ENCODE measurements around the gene SF3B6.
"Not testable (repeated sequence)": the region's sequence is repeated elsewhere in the genome, so short reads cannot be mapped to it uniquely, and the experiment has no call there.

The SF3B6 gene

DNA sequence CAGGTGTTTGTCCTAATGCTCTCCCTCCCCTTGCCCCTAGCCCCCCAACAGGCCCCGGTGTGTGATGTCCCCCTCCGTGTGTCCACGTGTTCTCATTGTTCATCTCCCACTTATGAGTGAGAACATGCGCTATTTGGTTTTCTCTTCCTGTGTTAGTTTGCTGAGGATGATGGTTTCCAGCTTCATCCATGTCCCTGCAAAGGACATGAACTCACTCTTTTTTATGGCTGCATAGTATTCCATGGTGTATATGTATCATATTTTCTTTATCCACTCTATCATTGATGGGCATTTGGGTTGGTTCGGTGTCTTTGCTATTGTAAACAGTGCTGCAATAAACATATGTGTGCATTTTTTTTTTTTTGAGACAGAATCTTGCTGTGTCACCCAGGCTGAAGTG, 17.1 kb upstream of the SF3B6 start:
- not testable (repeated sequence) for DNase-seq

DNA sequence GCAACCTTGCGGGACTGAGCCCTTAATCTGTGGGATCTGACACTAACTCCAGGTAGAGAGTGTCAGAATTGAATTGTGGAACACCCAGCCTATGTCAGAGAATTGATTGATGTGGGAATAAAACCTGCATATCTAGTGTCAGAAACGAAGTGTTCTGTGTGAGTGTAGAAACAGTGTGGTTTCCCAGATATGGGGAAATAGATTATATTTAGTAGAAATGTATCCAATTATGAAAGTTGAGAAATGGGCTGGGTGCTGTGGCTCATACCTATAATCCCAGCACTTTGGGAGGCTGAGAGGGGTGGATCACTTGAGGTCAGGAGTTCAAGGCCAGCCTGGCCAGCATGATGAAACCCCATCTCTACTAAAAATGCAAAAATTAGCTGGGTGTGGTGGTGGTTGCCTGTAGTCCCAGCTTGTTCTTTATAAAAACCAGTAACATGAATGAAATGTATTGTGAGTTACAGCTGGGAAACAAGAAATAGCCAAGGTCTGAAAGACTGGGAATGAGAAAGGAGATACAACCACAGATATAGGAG, 12.8 kb upstream of the SF3B6 start:
- DNase-seq, result no peak

DNA sequence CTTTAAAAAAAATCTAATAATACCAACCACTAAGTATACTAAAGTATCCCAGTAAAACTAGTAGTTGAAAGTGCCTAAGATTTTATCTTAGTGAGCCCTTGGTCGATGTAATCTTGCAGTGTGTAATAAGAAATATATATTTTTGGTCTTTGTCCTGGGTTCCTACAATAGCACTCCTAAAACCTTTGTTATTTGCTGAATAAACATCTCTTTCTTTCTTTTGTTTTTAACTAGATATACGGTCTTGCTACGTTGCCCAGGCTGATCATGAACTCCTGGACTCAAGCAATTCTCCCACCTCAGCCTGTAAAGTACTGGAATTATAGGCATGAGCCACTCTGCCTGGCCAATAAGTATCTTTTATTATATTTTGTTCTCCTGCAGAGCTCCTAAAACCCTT, 10.9 kb upstream of the SF3B6 start:
- DNase-seq, result no peak

DNA sequence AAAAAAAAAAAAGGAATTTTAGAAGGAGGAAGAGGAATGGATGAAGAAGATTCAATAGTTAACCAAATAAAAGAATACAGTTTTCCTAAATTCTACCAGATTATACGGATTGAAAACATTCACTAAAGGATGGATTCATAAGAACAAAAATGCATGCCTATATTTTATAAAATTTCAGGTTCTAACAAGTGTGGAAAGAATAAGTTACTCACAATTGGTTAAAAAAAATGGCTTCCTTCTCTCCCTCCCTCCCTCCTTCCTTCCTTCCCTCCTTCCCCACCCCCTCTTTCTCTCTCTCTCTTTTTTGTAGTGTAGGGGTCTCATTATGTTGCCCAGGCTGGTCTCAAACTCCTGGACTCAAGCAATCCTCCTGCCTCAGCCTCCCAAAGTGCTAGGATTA, 10.1 kb upstream of the SF3B6 start:
- DNase-seq, result no peak

DNA sequence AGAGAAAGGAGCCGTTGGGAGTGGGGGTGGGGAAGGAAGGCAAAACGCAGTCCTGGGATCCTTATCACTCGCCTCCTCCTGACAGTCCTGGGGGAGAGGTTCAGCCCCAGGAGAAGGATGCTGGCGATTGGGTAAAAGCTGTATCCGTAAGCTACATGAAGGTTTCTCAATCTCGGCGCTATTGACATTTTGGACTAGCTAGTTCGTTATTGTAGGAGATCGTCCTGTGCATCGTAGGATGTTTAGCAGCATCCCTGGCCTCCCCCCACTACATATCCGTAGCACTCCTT, 9.0 kb upstream of the SF3B6 start:
- DNase-seq, result no peak

DNA sequence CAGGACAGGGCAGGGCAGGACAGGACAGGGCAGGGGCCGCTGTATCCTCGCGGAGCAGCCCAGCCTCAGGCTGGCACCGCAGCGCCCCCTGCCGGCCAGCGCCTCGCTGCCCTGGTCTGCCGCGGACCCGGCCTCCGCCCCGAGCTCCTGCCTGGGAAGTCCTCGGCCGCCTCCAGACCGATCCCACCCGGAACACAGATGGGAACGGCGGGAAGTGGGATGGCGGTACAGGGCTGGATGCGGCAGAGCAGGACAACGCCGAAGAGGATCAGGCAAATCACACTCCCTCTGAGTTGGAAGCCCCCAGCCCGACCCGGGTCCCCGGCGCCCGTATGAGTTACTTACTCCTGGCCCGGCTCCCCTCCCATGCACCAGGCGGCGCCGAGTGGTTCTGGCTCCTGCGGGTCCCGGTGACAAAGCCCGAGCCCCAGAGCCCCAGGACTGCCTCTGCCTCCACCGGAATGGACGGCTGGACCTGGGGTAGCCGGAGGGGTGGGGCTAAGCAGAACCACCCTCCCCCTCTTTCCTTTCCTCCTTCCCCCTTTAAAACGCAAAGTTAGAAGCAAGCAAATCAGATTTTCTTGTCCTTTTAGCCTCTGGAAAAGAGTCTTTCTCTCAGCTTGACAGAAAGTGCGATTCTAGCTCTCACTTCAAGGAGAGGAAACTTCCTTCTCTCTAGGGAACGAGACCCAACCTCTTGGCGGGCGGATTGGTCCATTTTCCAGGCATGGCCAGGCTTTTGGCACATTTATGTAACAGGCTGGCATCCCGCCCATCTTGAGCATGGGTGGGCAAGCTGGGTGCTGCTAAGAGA, 8.5 kb upstream of the SF3B6 start, which contains the start of gene TP53I3:
Gene TP53I3, minus strand, starts transcription at position 449 of the 814 bp plus-strand sequence. CDS start 508 bp downstream, outside the sequence.
- DNase-seq, result peak; percentile 76

DNA sequence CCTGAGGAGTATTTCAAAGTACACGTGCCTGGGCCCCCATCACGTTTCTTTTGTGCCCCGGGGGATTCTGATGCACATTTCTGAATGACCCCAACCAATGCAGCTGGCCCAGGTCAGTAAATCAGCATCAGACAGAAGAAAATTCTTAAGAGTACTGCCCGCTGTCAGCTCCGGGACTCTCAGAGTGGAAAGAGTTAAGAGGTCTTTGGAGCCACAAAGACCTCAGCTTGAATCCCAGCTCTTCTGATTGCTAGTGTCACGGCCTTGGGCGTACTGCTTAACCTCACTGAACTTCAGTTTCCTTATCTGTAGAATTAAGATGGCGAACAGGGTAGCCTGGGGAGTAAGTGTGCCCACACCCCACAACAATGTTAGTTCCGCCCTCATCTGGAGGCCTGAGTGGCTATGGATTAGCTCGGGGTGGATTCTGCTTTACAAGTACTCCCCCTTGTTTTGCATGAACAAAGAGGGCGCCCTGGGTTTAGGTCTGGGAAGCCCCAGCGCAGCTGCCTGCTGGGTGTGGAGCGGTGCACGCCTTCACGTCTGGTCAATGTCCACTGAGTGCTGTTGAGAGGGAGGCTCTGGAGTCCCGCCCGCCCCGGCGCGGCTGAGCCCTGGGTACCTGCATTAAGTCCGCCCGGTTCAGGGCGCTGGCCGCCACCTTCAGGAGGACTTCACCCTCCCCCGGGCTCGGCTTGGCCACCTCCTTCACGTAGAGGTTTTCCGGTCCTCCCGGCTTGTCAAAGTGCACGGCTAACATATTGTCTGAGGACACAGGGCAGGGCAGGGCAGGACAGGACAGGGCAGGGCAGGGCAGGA, 7.7 kb upstream of the SF3B6 start:
- DNase-seq, result no peak

DNA sequence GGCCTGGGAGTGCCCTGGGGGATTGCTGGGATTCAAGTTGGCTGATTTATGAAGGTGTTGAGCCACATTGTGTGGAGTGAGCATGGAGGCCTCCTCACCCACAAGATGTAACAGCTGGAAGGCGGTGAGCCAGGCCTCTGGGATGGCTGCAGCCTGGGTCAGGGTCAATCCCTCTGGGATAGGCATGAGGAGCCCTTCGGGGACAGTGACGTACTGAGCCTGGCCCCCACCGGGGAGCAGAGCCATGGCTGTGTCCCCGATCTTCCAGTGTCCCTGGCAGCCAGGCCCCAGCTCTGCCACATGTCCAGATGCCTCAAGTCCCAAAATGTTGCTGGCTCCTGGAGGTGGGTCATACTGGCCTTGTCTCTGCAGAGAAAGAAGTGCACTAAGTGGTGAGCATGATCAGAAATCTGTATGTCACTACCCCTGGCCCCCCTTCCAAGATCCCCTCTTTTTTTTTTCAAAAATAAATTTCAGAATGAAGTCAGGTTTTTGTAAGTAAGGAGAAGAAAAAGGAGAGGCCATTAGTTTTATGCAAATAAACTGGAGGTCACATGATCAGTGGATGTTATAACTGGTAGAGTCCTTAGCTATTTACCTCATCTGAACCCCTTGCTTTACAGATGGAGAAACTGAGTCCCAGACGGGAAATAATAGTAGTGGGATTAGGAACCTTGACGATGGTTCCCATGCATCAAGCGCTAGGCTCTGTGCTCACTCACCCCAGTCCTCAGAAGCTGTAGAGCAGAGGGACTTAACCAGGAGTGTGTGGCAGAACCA, 6.9 kb upstream of the SF3B6 start:
- no peak for DNase-seq

DNA sequence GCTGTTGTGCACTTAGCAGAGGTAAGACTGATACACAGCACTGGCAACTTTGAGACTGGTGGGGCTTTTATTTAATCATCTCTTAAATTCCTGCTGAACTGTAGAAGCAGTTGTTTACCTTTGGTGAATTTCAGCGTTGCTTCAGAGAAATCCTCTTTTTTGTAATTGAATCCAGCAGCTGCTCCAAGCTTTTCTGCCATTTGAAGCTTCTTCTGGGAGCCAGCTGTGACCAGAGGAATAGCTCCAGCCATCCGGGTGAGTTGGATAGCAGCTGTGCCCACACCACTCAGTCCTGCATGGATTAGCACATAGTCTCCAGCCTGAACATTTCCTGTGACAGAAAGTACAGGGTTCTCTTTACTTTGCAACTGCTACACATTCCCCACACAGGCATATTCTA, 4.6 kb upstream of the SF3B6 start:
- DNase-seq, result no peak

DNA sequence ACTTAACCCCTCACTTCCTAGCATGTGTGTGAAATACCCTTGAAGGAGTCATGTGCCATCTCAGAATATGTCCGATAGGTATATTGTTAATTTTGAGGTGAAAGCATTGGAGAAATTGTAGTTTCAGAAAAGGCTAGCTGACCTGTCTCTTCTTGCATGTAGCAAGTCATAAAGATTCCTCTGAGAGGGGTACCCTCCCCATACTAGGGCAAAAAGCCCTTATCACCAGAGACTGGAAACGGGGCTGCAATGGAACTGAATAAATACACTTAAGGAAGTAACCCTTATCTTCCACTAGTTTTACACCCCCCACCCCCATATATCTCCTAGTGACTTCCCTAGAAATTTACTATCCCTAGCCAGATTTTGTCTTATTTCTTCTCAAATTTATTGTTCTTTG, 1.8 kb upstream of the SF3B6 start:
- DNase-seq, result no peak

DNA sequence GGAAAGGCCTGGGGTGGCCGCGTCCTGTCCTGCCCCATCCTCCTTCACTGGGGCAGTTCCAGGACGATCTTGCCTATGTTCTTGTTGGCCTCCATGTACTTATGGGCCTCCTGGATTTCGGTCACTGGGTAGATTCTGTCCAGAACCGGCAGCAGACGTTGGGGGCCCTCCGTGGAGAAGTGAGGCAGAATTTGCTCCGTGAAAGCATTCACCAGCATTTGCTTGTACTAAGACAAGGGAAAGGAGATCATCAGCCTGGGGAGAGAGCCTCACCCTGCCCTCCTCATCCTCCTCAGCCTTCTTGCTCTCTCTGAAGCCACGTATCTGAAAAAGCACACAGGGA, 1.4 kb upstream of the SF3B6 start:
- peak; percentile 3 for DNase-seq

DNA sequence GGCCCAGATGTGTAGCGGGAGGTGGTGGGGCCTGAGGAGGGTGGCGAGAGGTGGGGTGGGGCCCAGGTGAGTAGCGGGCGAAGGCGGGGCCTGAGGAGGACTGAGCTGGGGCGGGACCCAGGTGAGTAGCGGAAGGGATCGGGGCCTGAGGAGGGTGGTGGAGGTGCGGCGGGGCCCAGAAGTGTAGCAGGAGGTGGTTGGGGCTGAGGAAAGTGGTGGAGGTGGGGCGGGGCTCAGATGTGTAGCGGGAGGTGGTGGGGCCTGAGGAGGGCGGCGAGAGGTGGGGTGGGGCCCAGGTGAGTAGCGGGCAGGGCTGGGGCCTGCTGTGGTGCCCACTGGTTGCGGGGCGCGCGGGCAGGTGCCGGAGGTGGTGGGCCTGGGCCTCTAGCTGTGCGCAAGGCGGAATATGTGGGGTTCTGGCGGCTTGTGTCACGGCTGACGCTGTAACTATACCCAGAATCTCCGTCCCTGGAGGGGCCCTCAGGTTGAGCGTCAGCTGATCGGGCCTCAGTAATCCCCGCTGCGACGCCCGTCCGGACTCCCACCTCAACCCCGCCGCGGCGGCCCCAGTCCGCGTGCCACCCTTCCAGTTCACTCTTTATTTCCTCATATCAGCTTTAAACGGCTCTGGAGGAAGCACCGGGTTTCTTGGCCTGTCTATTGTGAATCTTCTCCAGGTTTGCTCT, 866 bp upstream of the SF3B6 start:
- no peak for DNase-seq

DNA sequence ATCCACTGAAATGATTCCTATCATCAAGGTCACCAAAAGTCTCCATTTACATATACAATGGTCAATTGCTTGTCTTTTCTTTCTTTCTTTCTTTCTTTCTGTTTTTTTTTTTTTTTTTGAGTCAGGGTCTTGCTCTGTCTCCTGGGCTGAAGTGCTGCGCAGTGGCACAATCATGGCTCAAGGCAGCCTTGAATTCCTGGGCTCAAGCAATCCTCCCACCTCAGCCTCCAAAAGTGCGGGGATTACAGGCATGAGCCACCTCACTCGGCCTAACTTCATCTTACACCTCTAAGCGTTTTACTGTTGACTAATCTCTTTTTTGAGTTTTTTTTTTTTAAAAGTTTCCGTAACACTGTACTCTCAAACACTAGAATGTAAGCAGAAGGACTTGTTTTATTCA, 867 bp downstream of the SF3B6 start:
- no peak for DNase-seq

DNA sequence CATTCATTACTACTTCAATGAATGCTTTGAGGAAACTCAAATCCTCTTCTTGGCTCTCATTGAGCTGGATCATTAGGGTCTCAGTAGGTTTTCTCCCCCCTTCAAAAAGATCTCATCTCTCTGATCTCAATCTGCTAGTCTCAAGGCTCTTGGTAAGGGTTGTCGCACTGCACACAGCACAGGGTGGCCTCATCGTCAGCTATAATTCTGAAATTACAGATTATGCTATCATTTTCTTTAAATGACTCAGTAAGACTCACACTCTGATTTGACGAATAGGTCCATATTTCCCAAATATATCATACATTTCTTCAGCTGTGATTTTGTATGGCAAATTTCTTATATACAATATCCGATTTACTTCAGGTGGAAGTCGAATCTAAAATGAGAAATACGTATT, 2.3 kb downstream of the SF3B6 start:
- no peak for DNase-seq

DNA sequence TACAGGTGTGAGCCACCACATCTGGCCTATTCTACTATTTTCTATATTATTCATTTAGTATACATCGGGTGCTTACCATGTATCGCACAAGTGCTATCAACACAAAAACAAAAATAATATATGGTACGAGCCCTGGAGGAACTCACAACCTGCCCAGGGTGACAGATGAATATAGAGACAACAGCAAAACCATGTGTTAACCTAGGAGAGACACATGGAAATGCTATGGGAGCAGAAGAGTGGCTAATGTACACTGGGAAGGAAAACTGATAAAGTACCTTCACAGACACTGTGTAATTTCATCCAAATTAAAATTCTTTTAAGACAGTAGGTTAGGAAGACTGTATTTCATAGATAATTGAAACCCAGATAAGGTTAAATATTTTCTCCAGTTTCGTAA, 3.9 kb downstream of the SF3B6 start:
- DNase-seq, result no peak

DNA sequence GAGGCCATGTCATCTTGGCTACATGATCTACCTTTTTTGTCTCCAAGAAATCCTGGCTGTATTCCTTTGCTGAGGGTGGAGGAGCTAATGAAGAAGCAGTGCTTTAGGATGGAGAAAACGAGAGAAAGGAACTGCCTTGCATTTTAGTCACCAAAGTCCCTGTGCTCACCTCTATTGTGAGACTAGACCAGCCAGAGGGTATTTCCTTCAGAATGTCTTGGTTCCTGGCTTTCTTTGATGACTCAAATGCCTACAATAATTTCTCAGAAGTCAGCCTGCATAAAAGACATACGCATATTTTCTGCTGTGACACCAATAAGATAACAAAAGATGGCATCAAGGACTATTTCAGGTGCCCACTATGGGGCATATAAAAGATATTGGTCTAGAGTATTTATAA, 10.8 kb downstream of the SF3B6 start:
- no peak for DNase-seq

DNA sequence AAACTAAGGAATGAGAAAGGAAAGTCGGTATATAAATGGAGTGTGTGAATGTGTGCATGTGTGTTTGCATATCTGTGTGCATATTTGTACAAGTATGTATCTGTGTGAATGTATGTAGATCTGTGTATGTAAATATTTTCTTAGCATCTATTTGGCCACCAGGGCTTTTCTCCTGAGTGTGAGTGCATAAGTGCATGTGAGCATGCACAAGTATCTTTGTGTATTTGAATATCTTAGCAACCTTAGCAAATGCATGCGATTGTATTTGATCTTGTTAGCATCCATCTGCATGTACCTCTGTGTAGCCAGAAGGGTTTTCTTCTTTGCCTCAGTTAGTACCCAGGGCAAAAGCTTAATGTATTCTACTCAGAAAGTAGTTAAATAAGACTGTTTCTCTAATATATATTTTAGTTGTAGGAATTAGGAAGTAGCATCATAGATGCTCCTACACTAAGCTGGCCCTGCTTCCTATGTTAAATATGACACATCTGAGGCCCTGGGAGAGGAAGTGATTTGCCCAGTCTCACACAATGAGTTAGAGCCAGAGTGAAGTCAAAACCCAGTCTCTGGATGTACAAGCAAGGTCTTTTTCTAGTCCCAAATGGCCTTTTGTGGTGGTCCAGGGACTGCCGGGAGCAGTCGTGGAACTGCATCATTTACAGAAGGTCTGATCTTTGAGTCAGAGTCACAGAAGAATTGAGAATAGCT, 17.4 kb downstream of the SF3B6 start:
- no peak for DNase-seq

DNA sequence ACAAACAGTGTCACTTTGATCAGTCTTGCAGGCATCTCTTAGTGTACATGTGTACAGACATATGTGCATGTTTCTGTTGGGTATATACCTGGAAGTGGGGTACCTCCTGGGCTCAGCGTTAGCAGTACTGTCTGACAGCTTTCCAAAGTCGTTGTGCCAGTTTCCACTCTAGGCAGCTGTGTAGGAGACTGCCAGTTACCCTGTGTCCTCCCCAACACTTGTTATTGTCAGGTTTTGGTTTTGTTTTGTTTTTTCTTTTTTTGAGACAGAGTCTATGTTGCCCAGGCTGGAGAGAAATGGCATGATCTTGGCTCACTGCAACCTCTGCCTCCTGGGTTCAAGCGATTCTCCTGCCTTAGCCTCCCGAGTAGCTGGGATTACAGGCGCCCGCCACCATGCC, 20.4 kb downstream of the SF3B6 start:
- no peak for DNase-seq

DNA sequence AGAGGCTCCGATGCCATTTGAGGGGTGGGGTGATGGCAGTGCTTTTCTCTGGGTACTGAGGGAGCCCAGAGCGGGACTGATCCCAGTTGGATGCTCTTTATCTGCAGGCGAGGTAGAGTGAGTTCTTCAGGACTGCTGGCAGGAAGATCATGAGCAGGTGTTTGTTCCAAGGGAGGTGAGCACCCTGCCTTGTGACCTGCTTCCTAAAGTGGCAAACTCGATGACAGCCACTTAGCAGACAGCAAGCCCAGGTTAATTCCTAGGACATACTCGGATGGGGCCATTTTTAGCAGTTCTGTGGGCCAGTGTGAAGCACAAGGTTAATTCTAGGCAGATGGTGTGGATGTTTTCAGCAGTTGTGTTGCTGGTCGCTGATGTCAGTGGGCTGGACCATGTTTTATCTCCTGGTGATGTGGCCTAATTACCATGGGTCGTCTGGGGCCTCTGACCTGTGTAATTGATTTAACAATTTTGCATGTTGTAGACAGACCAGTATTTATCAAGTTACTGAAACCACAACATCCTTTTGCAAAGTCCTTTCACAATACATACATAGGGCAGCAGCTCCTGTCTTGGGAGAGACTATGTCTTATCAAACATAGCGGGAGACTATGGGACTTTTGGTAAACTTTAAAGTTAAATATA, 21.6 kb downstream of the SF3B6 start:
- DNase-seq, result no peak

DNA sequence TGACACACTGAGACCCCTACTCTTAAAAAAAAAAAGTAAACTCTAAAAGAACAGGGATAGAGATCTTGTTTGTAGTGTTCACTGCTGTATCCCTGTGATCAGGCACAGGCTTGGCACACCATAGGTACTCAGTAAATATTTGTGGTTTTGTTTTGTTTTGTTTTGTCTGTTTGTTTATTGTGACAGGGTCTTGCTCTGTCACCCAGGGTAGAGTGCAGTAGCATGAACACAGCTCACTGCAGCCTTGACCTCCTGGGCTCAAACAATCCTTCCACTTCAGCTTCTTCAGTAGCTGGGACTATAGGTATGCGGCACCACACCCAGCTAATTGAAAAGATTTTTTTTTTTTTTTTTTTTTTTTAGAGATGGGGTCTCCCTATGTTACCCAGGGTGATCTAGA, 23.2 kb downstream of the SF3B6 start:
- no peak for DNase-seq

DNA sequence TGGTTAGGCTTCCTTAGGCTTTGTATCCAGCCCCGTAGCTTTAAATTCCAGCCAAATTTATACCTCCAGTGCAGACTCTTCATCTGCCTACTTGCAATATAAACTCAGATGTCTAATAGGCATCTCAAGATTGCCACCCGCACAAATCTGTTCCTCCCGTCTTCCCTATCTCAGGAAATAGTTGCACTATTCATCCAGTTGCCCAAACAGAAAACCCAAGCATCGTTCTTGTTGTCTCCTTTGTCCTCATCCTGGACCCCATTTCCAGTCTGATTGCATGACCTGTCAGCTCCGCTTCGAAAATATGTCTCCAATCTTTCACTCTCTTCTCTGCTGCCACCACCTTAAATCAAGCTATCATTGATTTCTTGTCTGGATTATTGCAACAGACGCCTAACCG, 24.3 kb downstream of the SF3B6 start:
- DNase-seq, result no peak
